A673 (cell line): ENCODE data around the gene ARHGEF26.

ENCODE experiments used
- EZH2 ChIP-seq: fragments of 200-600 bp; sonication (generic); IDR thresholded peaks from 2 replicates; pipeline ENCODE4 v1.6.1; 2017; ENCODE audit warnings: borderline replicate concordance, low read depth, mild to moderate bottlenecking, mixed read lengths, antibody characterized with exemption, low read length; ENCODE audit not compliant: poor library complexity, severe bottlenecking
- TF ChIP-seq, protein P1 (sequence below): fragments of 300-800, 200-600 bp; sonication (generic); conservative IDR thresholded peaks from 2 replicates; pipeline ENCODE4 v1.5.1; 2017; ENCODE audit warnings: low read depth, mild to moderate bottlenecking, antibody characterized with exemption, low read length, moderate library complexity, mixed read lengths

DNA sequence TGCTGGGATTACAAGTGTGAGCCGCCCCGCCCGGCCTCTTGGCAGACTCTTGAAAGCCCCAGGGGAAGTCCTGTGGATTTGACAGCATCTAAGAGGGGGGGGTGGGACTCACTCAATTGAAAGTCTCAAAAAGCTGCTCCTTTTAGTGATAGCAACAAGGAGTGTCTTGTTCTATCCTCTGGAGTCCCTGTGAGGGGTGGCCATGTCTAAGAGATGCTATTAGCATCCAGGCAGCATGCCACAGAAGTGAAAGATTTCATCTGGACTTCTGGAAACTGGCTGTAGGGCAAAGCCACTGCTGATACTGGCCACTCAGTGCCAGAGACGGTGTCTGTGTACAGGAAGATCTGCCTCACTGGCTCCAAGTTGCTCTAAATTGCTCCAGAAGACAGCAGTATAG lies 129.1 kb downstream of the ARHGEF26 start:
- TF ChIP-seq, protein P1, sequence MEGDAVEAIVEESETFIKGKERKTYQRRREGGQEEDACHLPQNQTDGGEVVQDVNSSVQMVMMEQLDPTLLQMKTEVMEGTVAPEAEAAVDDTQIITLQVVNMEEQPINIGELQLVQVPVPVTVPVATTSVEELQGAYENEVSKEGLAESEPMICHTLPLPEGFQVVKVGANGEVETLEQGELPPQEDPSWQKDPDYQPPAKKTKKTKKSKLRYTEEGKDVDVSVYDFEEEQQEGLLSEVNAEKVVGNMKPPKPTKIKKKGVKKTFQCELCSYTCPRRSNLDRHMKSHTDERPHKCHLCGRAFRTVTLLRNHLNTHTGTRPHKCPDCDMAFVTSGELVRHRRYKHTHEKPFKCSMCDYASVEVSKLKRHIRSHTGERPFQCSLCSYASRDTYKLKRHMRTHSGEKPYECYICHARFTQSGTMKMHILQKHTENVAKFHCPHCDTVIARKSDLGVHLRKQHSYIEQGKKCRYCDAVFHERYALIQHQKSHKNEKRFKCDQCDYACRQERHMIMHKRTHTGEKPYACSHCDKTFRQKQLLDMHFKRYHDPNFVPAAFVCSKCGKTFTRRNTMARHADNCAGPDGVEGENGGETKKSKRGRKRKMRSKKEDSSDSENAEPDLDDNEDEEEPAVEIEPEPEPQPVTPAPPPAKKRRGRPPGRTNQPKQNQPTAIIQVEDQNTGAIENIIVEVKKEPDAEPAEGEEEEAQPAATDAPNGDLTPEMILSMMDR: no peak
- TF ChIP-seq EZH2: no peak
